GM18858 (cell line): ENCODE results near the gene SRGAP2C.
A peak's percentile ranks its signal among the peaks of the same experiment; 100 is the strongest.
"Not testable (repeated sequence)": the region's sequence is repeated elsewhere in the genome, so short reads cannot be mapped to it uniquely, and the experiment has no call there.

Experiments
- ATAC-seq: cut with Tn5 transposase; IDR thresholded peaks from one replicate; pipeline ENCODE4 v1.9.1; 2021; ENCODE audit not compliant: unreplicated experiment

The SRGAP2C gene

GRCh38 chr1:121324726-121325125, 140.0 kb downstream of the SRGAP2C start:
- ATAC-seq: not testable (repeated sequence)

DNA sequence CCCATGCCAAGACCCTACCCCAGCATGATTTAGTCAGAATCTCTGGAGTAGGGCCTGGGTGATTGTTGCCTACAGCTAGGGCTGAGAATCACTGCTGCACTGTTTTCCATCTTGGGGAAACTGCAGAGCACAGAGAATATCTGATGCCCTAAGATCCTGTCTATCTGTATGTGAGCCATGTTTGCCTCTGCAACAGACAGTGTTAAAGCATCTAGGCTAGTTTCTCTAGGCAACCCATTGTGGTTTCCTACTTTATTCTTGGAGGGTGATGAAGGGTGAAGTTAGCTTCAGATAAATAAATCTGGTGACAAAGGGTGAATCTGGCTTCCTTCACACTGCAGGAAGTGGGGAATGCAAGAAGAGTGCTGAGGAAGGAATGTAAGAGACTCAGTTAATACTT, 147.4 kb downstream of the SRGAP2C start:
- ATAC-seq: not testable (repeated sequence)

- not testable (repeated sequence) for ATAC-seq
Measured at GRCh38 chr1:121332599-121333562, 148.1 kb downstream of the SRGAP2C start.

DNA sequence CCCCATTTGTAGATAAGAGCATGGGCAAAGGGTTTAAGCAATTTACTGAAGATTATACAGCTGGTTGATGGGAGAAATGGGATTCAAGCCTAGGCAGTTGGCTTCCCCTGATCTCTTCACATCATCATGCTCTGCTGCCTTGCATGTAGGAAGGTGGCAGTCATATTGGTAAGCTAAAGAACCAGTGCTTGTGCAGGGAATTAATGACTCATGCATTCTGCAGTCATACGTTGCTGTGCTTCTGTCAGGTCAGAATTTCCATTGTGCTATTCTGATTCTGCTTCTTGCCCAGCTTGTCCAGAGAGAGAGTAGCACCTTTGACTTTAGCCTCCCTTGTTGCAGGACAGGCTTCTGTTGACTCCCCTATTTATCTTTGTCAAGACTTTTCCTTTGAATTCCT, 153.2 kb downstream of the SRGAP2C start:
- peak; percentile 61 for ATAC-seq

DNA sequence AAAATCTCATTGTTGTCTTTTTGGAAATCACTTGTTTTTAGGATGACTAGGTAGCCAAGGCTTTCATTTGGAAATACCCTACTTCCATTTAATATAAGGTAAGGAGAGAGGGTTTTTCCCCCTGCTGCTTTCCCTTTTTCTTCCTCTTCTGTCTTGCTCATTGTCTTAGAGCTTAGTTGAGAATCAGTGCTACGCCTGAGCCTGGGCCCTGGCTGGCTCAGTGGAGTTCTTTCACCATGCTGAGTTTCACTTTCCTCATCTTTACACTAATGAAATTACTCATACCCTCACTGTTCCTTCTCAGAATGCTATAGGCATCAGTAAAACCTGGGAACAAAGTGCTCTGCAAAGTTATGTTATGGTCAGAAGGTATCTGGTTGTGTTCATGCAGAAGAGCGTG, 154.8 kb downstream of the SRGAP2C start:
- peak; percentile 50 for ATAC-seq

- ATAC-seq: not testable (repeated sequence)
Measured at GRCh38 chr1:121343311-121343906, 158.6 kb downstream of the SRGAP2C start.

GRCh38 chr1:121344355-121344754, 159.6 kb downstream of the SRGAP2C start:
- ATAC-seq: not testable (repeated sequence)

DNA sequence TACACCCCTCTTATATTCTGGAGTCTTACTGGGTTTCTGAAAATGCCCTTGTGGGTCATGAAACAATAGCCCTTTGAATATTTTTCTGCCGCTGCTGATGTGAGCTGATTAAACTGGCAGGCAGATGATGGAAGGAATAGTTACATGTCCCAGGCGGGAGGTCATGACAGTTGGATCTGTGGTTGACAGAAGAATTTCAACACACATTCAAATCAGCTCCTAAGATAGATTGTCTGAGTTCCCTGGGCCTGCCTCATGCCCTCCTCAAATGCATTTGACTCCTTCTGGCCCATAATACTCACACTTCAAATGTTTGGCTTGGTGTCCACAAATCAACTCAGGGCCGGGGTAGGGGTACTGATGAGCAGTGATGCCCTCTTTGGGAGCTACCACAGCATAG, 161.9 kb downstream of the SRGAP2C start:
- not testable (repeated sequence) for ATAC-seq

DNA sequence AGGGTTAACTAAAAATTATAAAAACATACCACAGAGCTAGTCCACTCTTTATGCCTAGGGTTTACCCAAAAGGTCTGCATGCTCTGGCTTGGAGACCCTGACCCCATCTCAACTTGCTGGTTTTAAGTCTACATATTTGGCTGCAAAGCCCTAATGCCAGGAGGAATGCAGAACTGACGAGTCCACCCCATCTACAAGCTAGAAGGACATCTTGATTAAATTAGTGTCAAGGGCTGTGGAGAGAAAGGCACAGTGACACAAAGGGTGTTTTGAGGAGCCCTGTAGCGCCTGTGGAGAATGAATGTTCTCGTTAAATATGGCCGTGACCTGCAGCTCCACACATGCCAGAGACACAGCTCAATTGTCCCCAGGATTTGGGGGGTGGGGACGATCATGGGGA, 162.7 kb downstream of the SRGAP2C start:
- not testable (repeated sequence) for ATAC-seq

- not testable (repeated sequence) for ATAC-seq
Measured at GRCh38 chr1:121348115-121348514, 163.3 kb downstream of the SRGAP2C start.

GRCh38 chr1:121349332-121349967, 164.7 kb downstream of the SRGAP2C start:
- not testable (repeated sequence) for ATAC-seq

DNA sequence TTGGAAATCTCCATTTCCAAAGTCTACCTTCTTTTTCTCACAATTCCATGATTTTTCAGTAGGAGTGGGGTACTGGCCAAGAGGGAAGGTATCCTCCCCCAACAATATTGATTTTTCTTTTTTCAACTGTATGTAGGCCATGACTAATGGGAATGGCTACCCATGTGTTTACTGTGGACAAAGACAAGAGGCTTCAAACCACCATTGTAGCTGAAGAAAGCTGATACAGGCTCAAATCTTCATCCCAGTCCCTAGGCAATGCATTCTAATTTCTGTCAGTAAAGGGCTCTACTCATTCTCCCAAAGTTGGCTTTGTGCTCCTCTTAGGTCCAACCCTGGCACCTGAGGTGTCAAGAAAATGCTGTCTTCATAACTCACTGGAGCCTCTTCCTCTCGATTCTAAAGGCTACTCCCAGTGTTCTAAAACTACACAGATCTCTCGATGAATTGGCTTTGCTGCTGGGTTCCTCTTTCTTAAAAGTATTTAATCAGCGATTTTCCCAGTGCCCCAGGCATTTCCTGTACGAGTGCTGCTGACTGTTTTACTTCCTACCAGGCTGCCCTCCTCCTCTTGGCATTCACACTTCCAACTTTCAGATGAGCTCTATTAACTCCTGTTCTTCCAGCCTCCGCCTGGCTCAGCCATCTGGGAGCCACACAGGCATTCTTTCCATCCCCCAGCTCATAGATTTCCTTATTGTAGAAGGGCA, 171.1 kb downstream of the SRGAP2C start:
- ATAC-seq: not testable (repeated sequence)

GRCh38 chr1:121356819-121357218, 172.0 kb downstream of the SRGAP2C start:
- ATAC-seq: not testable (repeated sequence)

- not testable (repeated sequence) for ATAC-seq
Measured at GRCh38 chr1:121360531-121360930, 175.8 kb downstream of the SRGAP2C start.

DNA sequence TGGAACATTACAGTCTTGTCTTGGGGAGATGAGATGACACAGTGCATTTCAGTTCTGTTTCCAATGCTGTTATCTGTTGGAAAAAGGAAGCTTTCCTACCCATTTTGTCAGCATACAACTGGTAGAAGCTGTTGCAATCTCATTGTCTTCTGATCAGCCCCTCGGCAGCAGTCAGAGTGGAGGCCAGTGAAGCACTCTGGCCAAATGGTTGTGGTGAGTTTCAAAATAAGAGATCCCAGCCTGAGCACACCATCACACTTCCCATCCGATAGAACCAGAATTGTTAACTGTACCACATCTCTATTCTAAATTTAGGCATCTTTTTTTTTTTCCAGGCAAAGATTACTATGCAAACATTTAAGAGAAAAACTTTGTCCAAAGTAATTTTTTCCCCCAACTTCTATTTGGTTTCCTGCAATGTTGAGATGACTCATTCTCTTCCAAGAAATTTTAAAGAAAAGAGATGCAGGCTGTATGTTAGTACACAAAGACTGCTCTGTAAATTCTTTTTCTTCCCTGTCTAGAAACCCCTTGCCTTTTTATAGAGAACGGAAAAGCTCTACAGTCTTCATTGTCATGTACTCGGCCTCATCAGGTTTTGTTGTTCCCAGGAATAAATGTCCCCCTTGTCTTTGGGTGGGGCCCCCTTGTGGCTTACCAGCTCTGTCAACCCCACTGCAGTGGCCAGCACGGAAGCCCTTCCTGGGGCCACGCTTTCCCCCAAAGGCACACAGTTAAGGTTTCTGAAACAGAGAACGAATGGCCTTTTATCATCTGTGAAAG, 176.9 kb downstream of the SRGAP2C start:
- ATAC-seq: not testable (repeated sequence)

DNA sequence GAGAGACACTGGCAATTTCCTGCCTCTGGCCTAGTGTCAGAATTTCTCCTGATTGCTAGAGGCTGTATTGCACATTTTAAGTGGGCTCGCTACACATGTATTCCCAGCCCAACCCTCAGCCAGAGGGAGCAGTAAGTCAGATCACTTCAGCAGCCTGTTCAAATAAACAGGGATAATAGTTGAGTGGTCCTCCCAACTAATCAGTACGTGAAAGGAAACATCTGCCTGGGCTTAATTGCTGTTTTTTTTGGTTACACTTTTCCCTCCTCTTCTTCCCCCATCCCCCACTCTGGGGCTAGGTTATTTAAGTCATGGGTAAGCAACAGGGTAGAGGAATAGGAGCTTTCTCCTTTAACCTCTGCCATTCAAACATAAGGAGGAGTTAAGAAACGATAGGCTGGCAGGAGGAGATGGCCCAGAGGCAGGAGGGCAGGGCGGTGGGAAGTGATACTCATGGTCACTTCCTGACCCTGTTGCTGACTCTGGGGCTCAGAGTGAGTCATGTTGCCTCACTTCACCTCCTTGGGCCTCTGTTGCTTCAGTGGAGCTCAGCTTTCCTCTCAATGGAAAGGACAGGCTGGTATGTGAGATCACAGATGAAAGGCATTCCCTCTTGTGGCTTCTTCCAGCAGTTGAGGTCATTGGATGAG, 177.6 kb downstream of the SRGAP2C start:
- not testable (repeated sequence) for ATAC-seq

GRCh38 chr1:121365316-121365715, 180.5 kb downstream of the SRGAP2C start:
- not testable (repeated sequence) for ATAC-seq

DNA sequence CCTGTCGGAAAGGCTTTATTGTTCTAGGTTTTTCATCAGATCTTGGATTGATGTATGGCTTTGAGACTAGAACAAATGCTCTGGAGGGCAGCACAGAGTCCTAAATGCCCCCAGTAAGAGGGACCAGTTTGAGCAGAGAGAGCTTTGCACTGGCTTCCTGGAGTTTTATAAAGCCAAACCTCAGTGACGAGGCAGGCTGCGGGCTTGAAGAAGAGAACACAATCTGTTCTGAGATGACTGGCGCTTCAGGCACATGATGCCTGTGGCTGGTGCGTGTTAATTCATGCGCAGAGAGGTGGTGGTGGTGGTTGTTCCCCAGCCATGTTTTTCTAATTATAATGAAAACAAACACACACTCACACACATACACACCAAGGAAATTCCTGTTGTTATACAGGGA, 180.9 kb downstream of the SRGAP2C start:
- ATAC-seq: peak; percentile 47

GRCh38 chr1:121366171-121366570, 181.4 kb downstream of the SRGAP2C start:
- not testable (repeated sequence) for ATAC-seq

- ATAC-seq: not testable (repeated sequence)
Measured at GRCh38 chr1:121368910-121369309, 184.1 kb downstream of the SRGAP2C start.
